Activated CD4-positive, alpha-beta T cell treated with anti-CD3 and anti-CD28 coated beads for 36 hours (primary cell): ENCODE measurements around the gene RNASEH2C. TPM values are rescaled to one million over a fixed set of nuclear protein-coding genes. Genes with fewer than 3 reads are reported as not detected.
"Not testable (repeated sequence)": the region's sequence is repeated elsewhere in the genome, so short reads cannot be mapped to it uniquely, and the experiment has no call there.

Source experiments
- ATAC-seq: fragments of 200-7000 bp; cut with Tn5 transposase; one replicate; pipeline ENCODE4 v1.10.0; 2021; ENCODE audit warnings: mild to moderate bottlenecking, moderate library complexity
- CTCF ChIA-PET: fragments of 350-600 bp; sonication (Branson Sonifier 250); formaldehyde crosslinking; loops from one replicate; lab custom pipeline; 2021; ENCODE audit warnings: antibody characterized with exemption; lab: Charles Lee
- POLR2A ChIA-PET: fragments of 350-600 bp; sonication (Branson Sonifier 250); formaldehyde crosslinking; loops from one replicate; lab custom pipeline; 2021; ENCODE audit warnings: antibody characterized with exemption, inconsistent platforms; lab: Charles Lee
- DNase-seq: peaks from one replicate; pipeline ENCODE4 v3.0.0-alpha.2; 2020
- H3K27ac Mint-ChIP-seq: one replicate; pipeline ENCODE4 v1.8.0; 2021; ENCODE audit warnings: mixed read lengths
- H3K27me3 Mint-ChIP-seq: one replicate; pipeline ENCODE4 v1.8.0; 2021; ENCODE audit warnings: mixed read lengths
- H3K36me3 Mint-ChIP-seq: one replicate; pipeline ENCODE4 v1.8.0; 2021; ENCODE audit warnings: low read depth, mixed read lengths
- H3K4me1 Mint-ChIP-seq: one replicate; pipeline ENCODE4 v1.8.0; 2021; ENCODE audit warnings: mixed read lengths
- H3K4me3 Mint-ChIP-seq: one replicate; pipeline ENCODE4 v1.8.0; 2021; ENCODE audit warnings: mild to moderate bottlenecking, moderate library complexity, mixed read lengths
- H3K9me3 Mint-ChIP-seq: one replicate; pipeline ENCODE4 v1.8.0; 2021; ENCODE audit warnings: low read depth, mixed read lengths
- intact Hi-C, 2 experiments: fragments of 100-400 bp; cut with DNase I in 1 of 2; cut with micrococcal nuclease in 1 of 2; formaldehyde crosslinking; loops; one replicate each; pipeline versions ENCODE4 v1.14.2 to v1.15.1; 2022 to 2024; cut with DNase I, micrococcal nuclease
- total RNA-seq, 2 experiments: library from RNA; stranded (reverse); gene quantifications; one replicate each; pipeline ENCODE4 v1.2.3, GENCODE V29; 2021

RNASEH2C gene
- total RNA-seq: 10 to 100 TPM; 72.5 to 96.8 TPM

DNA sequence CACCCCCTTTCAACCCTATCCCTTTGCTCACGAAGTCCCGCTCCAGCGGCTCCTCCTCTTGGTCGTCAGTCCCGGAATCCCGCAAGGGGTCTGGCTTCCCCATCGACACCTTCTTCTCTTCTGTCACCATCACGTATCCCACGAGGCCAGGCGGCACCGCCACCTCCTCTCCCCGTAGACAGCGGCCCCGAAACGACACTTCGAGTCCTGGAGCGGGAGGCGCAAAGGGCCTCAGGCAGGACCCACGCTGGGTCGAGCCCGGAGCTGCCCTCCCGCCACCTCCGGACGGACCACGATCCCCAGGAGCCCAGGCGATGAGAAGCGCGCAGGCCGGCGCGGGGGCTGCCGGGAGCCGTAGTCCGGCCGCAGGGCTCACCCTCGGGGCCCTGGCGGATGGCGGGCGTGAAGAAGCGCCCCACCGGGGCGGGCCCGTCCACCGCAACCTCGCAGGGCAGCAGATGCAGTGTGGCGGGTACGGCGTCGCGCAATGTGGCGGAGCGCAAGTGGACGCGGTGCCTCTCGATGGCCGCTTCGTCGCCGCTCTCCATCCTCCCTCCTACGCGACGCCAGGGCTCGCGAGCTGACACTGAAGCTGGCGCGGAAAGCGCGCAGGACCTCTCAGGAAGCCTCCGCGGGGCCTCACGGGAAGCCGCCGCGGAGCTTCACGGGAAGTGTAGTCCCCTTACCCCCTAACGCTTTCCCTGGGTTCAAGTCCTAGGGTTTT, at the start of gene RNASEH2C:
Gene RNASEH2C, minus strand, starts transcription at position 588 of the 724 bp plus-strand sequence. Its CDS starts 40 bp downstream, at position 548.
- Mint-ChIP-seq H3K36me3 (peaks cover 39% of the 10 kb centered on the region), H3K4me1 (peaks cover 23% of the 10 kb centered on the region), H3K27ac (peak within 1 kb of the TSS; percentile 88), H3K4me3 (peak within 1 kb of the TSS; percentile 84), H3K27me3 (no peaks in the 10 kb centered on the region), H3K9me3 (no peaks in the 10 kb centered on the region)
- peak; percentile 92 for DNase-seq
- ChIA-PET CTCF (interaction anchor here (0.5 to 5.8 kb wide), 15 partner anchors 7 to 646 kb away, joined by 3 to 37 read pairs (median 5); partner anchors contain the start of genes BANF1, CCDC85B, EIF1AD and FIBP), POLR2A (interaction anchor here (0.5 to 2.0 kb wide), 10 partner anchors 8 to 622 kb away, joined by 3 to 17 read pairs (median 4); partner anchors contain the start of genes KAT5 and SIPA1)
- peak; percentile 94 for ATAC-seq
- intact Hi-C loops: loop anchor here (1.0 to 2.0 kb wide), 11 partner anchors 8 to 718 kb away; partner anchors contain the start of genes KAT5 (in 2 of the 2), AP5B1 (in 1 of the 2), BANF1 (in 1 of the 2) and C11orf68 (in 1 of the 2)

GRCh38 chr11:65767806-65768205, 47.2 kb upstream of the RNASEH2C start:
- H3K4me1 Mint-ChIP-seq, H3K27me3 Mint-ChIP-seq, H3K36me3 Mint-ChIP-seq, DNase-seq, ATAC-seq, POLR2A ChIA-PET, H3K27ac Mint-ChIP-seq, H3K9me3 Mint-ChIP-seq, H3K4me3 Mint-ChIP-seq: not testable (repeated sequence)
- CTCF ChIA-PET: interaction anchor here (1.0 to 2.2 kb wide), 2 partner anchors 12 to 222 kb away, joined by 3 to 7 read pairs; no protein-coding TSS in a partner anchor
- intact Hi-C loops: loop anchor here in 1 of 2 experiments (2.0 to 10.0 kb wide), 2 partner anchors 47 to 57 kb away; no protein-coding TSS in a partner anchor

DNA sequence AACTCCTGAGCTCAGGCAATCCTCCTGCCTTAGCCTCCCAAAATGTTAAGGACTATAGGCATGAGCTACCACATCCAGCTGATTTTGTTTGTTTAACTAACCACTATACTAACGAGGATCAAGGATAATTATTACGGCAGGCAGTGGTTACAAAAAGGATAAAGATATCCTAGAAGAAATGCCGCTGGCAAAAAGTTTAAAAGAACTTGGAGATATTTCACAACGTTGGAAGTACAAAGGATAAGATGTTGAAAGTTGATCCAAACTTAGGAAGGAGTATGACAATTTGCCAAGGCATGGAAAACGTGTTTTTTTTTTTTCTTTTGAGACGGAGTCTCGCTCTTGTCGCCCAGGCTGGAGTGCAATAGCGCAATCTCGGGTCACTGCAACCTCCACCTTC, 46.8 kb upstream of the RNASEH2C start:
- Mint-ChIP-seq H3K9me3 (no peaks in the 10 kb centered on the region), H3K27me3 (no peaks in the 10 kb centered on the region), H3K36me3 (peaks cover 2% of the 10 kb centered on the region), H3K27ac (no peak overlapping the region), H3K4me1 (peaks cover 4% of the 10 kb centered on the region), H3K4me3 (no peak overlapping the region)
- ChIA-PET CTCF (interaction anchor here (1.0 to 2.2 kb wide), 2 partner anchors 12 to 223 kb away, joined by 3 to 7 read pairs; no protein-coding TSS in a partner anchor), POLR2A (no interaction called here)
- no peak for DNase-seq
- ATAC-seq: no peak
- intact Hi-C loops: loop anchor here in 1 of 2 experiments (10.0 kb wide), 1 partner anchor 47 kb away; no protein-coding TSS in a partner anchor

- ChIA-PET POLR2A (no interaction called here), CTCF (interaction anchor here (2.2 kb wide), 1 partner anchor 13 kb away, joined by 7 read pairs; no protein-coding TSS in a partner anchor)
- H3K36me3 Mint-ChIP-seq: peaks cover 2% of the 10 kb centered on the region
- H3K27me3 Mint-ChIP-seq: no peaks in the 10 kb centered on the region
- H3K4me1 Mint-ChIP-seq: peaks cover 4% of the 10 kb centered on the region
- no peaks in the 10 kb centered on the region for H3K9me3 Mint-ChIP-seq
- H3K4me3 Mint-ChIP-seq: no peak overlapping the region
- intact Hi-C loops: loop anchor here in 1 of 2 experiments (10.0 kb wide), 1 partner anchor 48 kb away; no protein-coding TSS in a partner anchor
- DNase-seq (no peak), ATAC-seq (no peak)
- no peak overlapping the region for H3K27ac Mint-ChIP-seq
Measured at GRCh38 chr11:65766535-65766934, 45.9 kb upstream of the RNASEH2C start.

GRCh38 chr11:65764434-65764833, 43.8 kb upstream of the RNASEH2C start:
- Mint-ChIP-seq H3K27ac (no peak overlapping the region), H3K4me3 (no peak overlapping the region), H3K4me1 (peaks cover under 1% of the 10 kb centered on the region), H3K9me3 (no peaks in the 10 kb centered on the region), H3K36me3 (no peaks in the 10 kb centered on the region), H3K27me3 (peaks cover under 1% of the 10 kb centered on the region)
- no peak for DNase-seq
- intact Hi-C loops: loop anchor here in 1 of 2 experiments (10.0 kb wide), 1 partner anchor 50 kb away; no protein-coding TSS in a partner anchor
- POLR2A ChIA-PET: no interaction called here
- CTCF ChIA-PET: no interaction called here
- no peak for ATAC-seq

- DNase-seq, H3K27me3 Mint-ChIP-seq, CTCF ChIA-PET, H3K36me3 Mint-ChIP-seq, H3K4me1 Mint-ChIP-seq, H3K27ac Mint-ChIP-seq, ATAC-seq, H3K9me3 Mint-ChIP-seq, POLR2A ChIA-PET, H3K4me3 Mint-ChIP-seq: not testable (repeated sequence)
- intact Hi-C loops: loop anchor here in 1 of 2 experiments (10.0 kb wide), 1 partner anchor 52 kb away; no protein-coding TSS in a partner anchor
Measured at GRCh38 chr11:65762816-65763215, 42.2 kb upstream of the RNASEH2C start.

DNA sequence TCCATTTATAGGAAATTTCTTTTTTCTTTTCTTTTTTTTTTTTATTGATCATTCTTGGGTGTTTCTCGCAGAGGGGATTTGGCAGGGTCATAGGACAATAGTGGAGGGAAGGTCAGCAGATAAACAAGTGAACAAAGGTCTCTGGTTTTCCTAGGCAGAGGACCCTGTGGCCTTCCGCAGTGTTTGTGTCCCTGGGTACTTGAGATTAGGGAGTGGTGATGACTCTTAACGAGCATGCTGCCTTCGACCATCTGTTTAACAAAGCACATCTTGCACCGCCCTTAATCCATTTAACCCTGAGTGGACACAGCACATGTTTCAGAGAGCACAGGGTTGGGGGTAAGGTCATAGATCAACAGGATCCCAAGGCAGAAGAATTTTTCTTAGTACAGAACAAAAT, 41.6 kb upstream of the RNASEH2C start:
- ATAC-seq, POLR2A ChIA-PET, H3K36me3 Mint-ChIP-seq, H3K4me1 Mint-ChIP-seq, H3K27me3 Mint-ChIP-seq, DNase-seq, H3K9me3 Mint-ChIP-seq, CTCF ChIA-PET, H3K4me3 Mint-ChIP-seq, H3K27ac Mint-ChIP-seq: not testable (repeated sequence)
- intact Hi-C loops: loop anchor here in 1 of 2 experiments (10.0 kb wide), 1 partner anchor 53 kb away; no protein-coding TSS in a partner anchor

GRCh38 chr11:65745049-65745448, 24.5 kb upstream of the RNASEH2C start:
- Mint-ChIP-seq H3K4me1 (no peaks in the 10 kb centered on the region), H3K27me3 (peaks cover 16% of the 10 kb centered on the region), H3K27ac (no peak overlapping the region), H3K36me3 (no peaks in the 10 kb centered on the region), H3K4me3 (no peak overlapping the region), H3K9me3 (no peaks in the 10 kb centered on the region)
- ATAC-seq: no peak
- ChIA-PET CTCF (interaction anchor here (0.7 to 1.5 kb wide), 3 partner anchors 14 to 140 kb away, joined by 3 to 4 read pairs (median 3); no protein-coding TSS in a partner anchor), POLR2A (no interaction called here)
- no peak for DNase-seq
- intact Hi-C loops: loop anchor here in 1 of 2 experiments (5.0 kb wide), 1 partner anchor 63 kb away; no protein-coding TSS in a partner anchor

GRCh38 chr11:65744699-65745042, 24.1 kb upstream of the RNASEH2C start:
- CTCF ChIA-PET: interaction anchor here (0.7 to 1.5 kb wide), 5 partner anchors 14 to 140 kb away, joined by 3 to 4 read pairs (median 3); partner anchors contain the start of gene KAT5
- H3K36me3 Mint-ChIP-seq: no peaks in the 10 kb centered on the region
- DNase-seq (no peak), ATAC-seq (no peak)
- H3K27ac Mint-ChIP-seq: no peak overlapping the region
- POLR2A ChIA-PET: no interaction called here
- no peaks in the 10 kb centered on the region for H3K4me1 Mint-ChIP-seq
- H3K27me3 Mint-ChIP-seq: peaks cover 14% of the 10 kb centered on the region
- no peak overlapping the region for H3K4me3 Mint-ChIP-seq
- intact Hi-C loops: loop anchor here in 1 of 2 experiments (5.0 kb wide), 1 partner anchor 62 kb away; no protein-coding TSS in a partner anchor
- H3K9me3 Mint-ChIP-seq: no peaks in the 10 kb centered on the region

- POLR2A ChIA-PET: interaction anchor here (0.6 kb wide), 1 partner anchor 15 kb away, joined by 3 read pairs; no protein-coding TSS in a partner anchor
- no peak overlapping the region for H3K27ac Mint-ChIP-seq
- ATAC-seq: no peak
- intact Hi-C loops: no loop called here
- no peaks in the 10 kb centered on the region for H3K9me3 Mint-ChIP-seq
- no peaks in the 10 kb centered on the region for H3K36me3 Mint-ChIP-seq
- no peaks in the 10 kb centered on the region for H3K4me1 Mint-ChIP-seq
- DNase-seq: peak; percentile 38
- CTCF ChIA-PET: interaction anchor here (0.7 to 1.5 kb wide), 5 partner anchors 15 to 140 kb away, joined by 3 to 4 read pairs (median 3); partner anchors contain the start of gene KAT5
- H3K27me3 Mint-ChIP-seq: peaks cover 14% of the 10 kb centered on the region
- H3K4me3 Mint-ChIP-seq: no peak overlapping the region
Measured at GRCh38 chr11:65744026-65744698, 23.6 kb upstream of the RNASEH2C start.

DNA sequence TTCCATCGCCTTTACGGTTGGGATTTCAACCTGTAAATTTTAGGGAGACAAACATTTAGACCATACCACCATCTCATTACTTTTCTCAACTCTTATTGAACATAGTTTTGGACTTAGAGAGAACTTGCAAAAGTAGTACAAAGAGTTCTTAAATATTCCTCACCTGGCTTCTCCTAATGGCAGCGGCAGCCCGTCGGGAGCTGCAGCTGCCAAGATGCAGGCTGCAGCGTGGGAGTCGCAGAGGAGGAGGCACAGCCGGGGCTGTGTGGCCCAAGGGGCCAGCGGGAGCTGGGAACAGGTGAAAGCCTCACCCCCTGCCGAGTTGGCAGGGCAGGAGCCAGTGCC, 23.1 kb upstream of the RNASEH2C start:
- Mint-ChIP-seq H3K4me1 (no peaks in the 10 kb centered on the region), H3K27ac (no peak overlapping the region), H3K4me3 (no peak overlapping the region), H3K9me3 (no peaks in the 10 kb centered on the region), H3K36me3 (no peaks in the 10 kb centered on the region), H3K27me3 (peaks cover 14% of the 10 kb centered on the region)
- intact Hi-C loops: no loop called here
- ATAC-seq (no peak), DNase-seq (no peak)
- POLR2A ChIA-PET: interaction anchor here (0.6 kb wide), 1 partner anchor 16 kb away, joined by 3 read pairs; no protein-coding TSS in a partner anchor
- CTCF ChIA-PET: interaction anchor here (1.5 kb wide), 1 partner anchor 36 kb away, joined by 4 read pairs; no protein-coding TSS in a partner anchor
